Neural cell (in vitro differentiated cells): ENCODE results near the gene MCTP2. TPM values are rescaled to one million over a fixed set of nuclear protein-coding genes. Genes with fewer than 3 reads are reported as not detected.

Experiments
- H2AFZ ChIP-seq: fragments of 200-600, 300-800 bp; sonication (generic), shearing (Covaris generic); 2 replicates; pipeline ENCODE4 v1.6.0; 2014; ENCODE audit warnings: low read depth, mild to moderate bottlenecking, antibody characterized with exemption, low read length, moderate library complexity
- H3F3A ChIP-seq: fragments of 200-600 bp; shearing (Covaris generic); 2 replicates; pipeline ENCODE4 v1.6.1; 2016; ENCODE audit warnings: mild to moderate bottlenecking, moderate library complexity, mixed read lengths, antibody characterized with exemption, low read length; ENCODE audit not compliant: insufficient read depth, poor library complexity, severe bottlenecking
- H3K27ac ChIP-seq: fragments of 200-600, 300-800 bp; sonication (generic), shearing (Covaris generic); 2 replicates; pipeline ENCODE4 v1.5.1; 2014; ENCODE audit warnings: mild to moderate bottlenecking, low read length, moderate library complexity
- H3K27me3 ChIP-seq: fragments of 300-800, 200-600 bp; sonication (generic), shearing (Covaris generic); 2 replicates; pipeline ENCODE4 v1.6.0; 2014; ENCODE audit warnings: mild to moderate bottlenecking, low read depth, low read length, moderate library complexity; ENCODE audit not compliant: insufficient read depth
- H3K36me3 ChIP-seq: fragments of 300-800, 200-600 bp; sonication (generic), shearing (Covaris generic); 2 replicates; pipeline ENCODE4 v1.5.1; 2014; ENCODE audit warnings: mild to moderate bottlenecking, antibody characterized with exemption, low read length, moderate library complexity; ENCODE audit not compliant: insufficient read depth
- H3K4me2 ChIP-seq: fragments of 300-800, 200-600 bp; sonication (generic), shearing (Covaris generic); 2 replicates; pipeline ENCODE4 v1.6.0; 2014; ENCODE audit warnings: mild to moderate bottlenecking, low read length
- H3K4me3 ChIP-seq: fragments of 300-800, 200-600 bp; sonication (generic), shearing (Covaris generic); 2 replicates; pipeline ENCODE4 v1.5.1; 2014; ENCODE audit warnings: mild to moderate bottlenecking, low read length, moderate library complexity
- H3K79me2 ChIP-seq: fragments of 200-600 bp; shearing (Covaris generic); replicated peaks from 2 replicates; pipeline ENCODE4 v1.6.0; 2014; ENCODE audit warnings: mild to moderate bottlenecking, low read length, moderate library complexity; ENCODE audit not compliant: insufficient read depth
- H3K9ac ChIP-seq: fragments of 300-800, 200-600 bp; sonication (generic), shearing (Covaris generic); 2 replicates; pipeline ENCODE4 v1.6.1; 2016; ENCODE audit warnings: mild to moderate bottlenecking, low read length, mixed read lengths
- H3K9me2 ChIP-seq: fragments of 200-600 bp; shearing (Covaris generic); 2 replicates; pipeline ENCODE4 v1.6.1; 2016; ENCODE audit warnings: mild to moderate bottlenecking, low read length, mixed read lengths; ENCODE audit not compliant: insufficient read depth
- H3K9me3 ChIP-seq: fragments of 200-600, 300-800 bp; sonication (generic), shearing (Covaris generic); 2 replicates; pipeline ENCODE4 v1.6.1; 2016; ENCODE audit warnings: mild to moderate bottlenecking, mixed run types, low read length, moderate library complexity, mixed read lengths
- H4K20me1 ChIP-seq: fragments of 200-600 bp; shearing (Covaris generic); 2 replicates; pipeline ENCODE4 v1.6.1; 2016; ENCODE audit warnings: mild to moderate bottlenecking, mixed run types; ENCODE audit not compliant: insufficient read depth
- CTCF ChIP-seq: fragments of 450-650 bp; IDR thresholded peaks from 2 replicates; pipeline ENCODE4 v1.5.1; 2014; ENCODE audit warnings: antibody characterized with exemption, mild to moderate bottlenecking, moderate library complexity; ENCODE audit not compliant: poor library complexity, severe bottlenecking
- EP300 ChIP-seq: fragments of 450-650 bp; conservative IDR thresholded peaks from 2 replicates; pipeline ENCODE4 v1.6.1; 2014; ENCODE audit warnings: antibody characterized with exemption, mild to moderate bottlenecking, moderate library complexity; ENCODE audit not compliant: poor library complexity, severe bottlenecking
- EZH2 ChIP-seq: fragments of 200-600, 300-800 bp; shearing (Covaris generic), sonication (generic); IDR thresholded peaks from 2 replicates; pipeline ENCODE4 v1.6.1; 2014; ENCODE audit warnings: antibody characterized with exemption, low read length, borderline replicate concordance, mild to moderate bottlenecking; ENCODE audit not compliant: insufficient read depth, poor library complexity, severe bottlenecking
- MXI1 ChIP-seq: fragments of 450-650 bp; conservative IDR thresholded peaks from 2 replicates; pipeline ENCODE4 v1.6.1; 2014; ENCODE audit warnings: antibody characterized with exemption, mild to moderate bottlenecking; ENCODE audit not compliant: poor library complexity, severe bottlenecking
- POLR2AphosphoS5 ChIP-seq: IDR thresholded peaks from 2 replicates; pipeline ENCODE4 v1.6.1; 2012
- RAD21 ChIP-seq: fragments of 450-650 bp; conservative IDR thresholded peaks from 2 replicates; pipeline ENCODE4 v1.6.1; 2014; ENCODE audit warnings: antibody characterized with exemption, mild to moderate bottlenecking, moderate library complexity
- SMC3 ChIP-seq: fragments of 450-650 bp; conservative IDR thresholded peaks from 2 replicates; pipeline ENCODE4 v1.6.1; 2014; ENCODE audit warnings: antibody characterized with exemption, mild to moderate bottlenecking, moderate library complexity; ENCODE audit not compliant: poor library complexity
- TAF1 ChIP-seq: IDR thresholded peaks from 2 replicates; pipeline ENCODE4 v1.6.1; 2012; ENCODE audit warnings: low read depth
- polyA plus RNA-seq: library from polyadenylated mRNA; depleted of rRNA; stranded (reverse); fragments of >200 nt; gene quantifications from 2 replicates; pipeline ENCODE4 v1.2.3, GENCODE V29; 2014
- TF ChIP-seq, protein P1 (sequence below): IDR thresholded peaks from 2 replicates; pipeline ENCODE4 v1.6.1; 2012; ENCODE audit warnings: borderline replicate concordance

MCTP2 gene
- polyA plus RNA-seq, 1 donor from 2014 or later, result not detected

- no peak overlapping the region for H3K4me2 ChIP-seq
- no peaks in the 10 kb centered on the region for H3F3A ChIP-seq
- no peak overlapping the region for H3K9ac ChIP-seq
- H2AFZ ChIP-seq, result no peak overlapping the region
- H3K27me3 ChIP-seq, result peaks cover 3% of the 10 kb centered on the region
- H3K27ac ChIP-seq, result no peak overlapping the region
- no peaks in the 10 kb centered on the region for H4K20me1 ChIP-seq
- no peaks in the 10 kb centered on the region for H3K9me3 ChIP-seq
- no peaks in the 10 kb centered on the region for H3K36me3 ChIP-seq
- H3K4me3 ChIP-seq, result no peak overlapping the region
- H3K79me2 ChIP-seq, result no peaks in the 10 kb centered on the region
- no peak for TF ChIP-seq MXI1
- TF ChIP-seq EP300, result no peak
- no peak for TF ChIP-seq RAD21
- no peak for TF ChIP-seq SMC3
- no peak for TF ChIP-seq TAF1
- no peak for TF ChIP-seq EZH2
- TF ChIP-seq, protein P1, sequence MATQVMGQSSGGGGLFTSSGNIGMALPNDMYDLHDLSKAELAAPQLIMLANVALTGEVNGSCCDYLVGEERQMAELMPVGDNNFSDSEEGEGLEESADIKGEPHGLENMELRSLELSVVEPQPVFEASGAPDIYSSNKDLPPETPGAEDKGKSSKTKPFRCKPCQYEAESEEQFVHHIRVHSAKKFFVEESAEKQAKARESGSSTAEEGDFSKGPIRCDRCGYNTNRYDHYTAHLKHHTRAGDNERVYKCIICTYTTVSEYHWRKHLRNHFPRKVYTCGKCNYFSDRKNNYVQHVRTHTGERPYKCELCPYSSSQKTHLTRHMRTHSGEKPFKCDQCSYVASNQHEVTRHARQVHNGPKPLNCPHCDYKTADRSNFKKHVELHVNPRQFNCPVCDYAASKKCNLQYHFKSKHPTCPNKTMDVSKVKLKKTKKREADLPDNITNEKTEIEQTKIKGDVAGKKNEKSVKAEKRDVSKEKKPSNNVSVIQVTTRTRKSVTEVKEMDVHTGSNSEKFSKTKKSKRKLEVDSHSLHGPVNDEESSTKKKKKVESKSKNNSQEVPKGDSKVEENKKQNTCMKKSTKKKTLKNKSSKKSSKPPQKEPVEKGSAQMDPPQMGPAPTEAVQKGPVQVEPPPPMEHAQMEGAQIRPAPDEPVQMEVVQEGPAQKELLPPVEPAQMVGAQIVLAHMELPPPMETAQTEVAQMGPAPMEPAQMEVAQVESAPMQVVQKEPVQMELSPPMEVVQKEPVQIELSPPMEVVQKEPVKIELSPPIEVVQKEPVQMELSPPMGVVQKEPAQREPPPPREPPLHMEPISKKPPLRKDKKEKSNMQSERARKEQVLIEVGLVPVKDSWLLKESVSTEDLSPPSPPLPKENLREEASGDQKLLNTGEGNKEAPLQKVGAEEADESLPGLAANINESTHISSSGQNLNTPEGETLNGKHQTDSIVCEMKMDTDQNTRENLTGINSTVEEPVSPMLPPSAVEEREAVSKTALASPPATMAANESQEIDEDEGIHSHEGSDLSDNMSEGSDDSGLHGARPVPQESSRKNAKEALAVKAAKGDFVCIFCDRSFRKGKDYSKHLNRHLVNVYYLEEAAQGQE, result no peak
- no peak for TF ChIP-seq CTCF
- TF ChIP-seq POLR2AphosphoS5, result no peak
- H3K9me2 ChIP-seq, result no peaks in the 10 kb centered on the region
These were observed 207.8 kb downstream of the MCTP2 start for GRCh38 chr15:94439158-94439557.

DNA sequence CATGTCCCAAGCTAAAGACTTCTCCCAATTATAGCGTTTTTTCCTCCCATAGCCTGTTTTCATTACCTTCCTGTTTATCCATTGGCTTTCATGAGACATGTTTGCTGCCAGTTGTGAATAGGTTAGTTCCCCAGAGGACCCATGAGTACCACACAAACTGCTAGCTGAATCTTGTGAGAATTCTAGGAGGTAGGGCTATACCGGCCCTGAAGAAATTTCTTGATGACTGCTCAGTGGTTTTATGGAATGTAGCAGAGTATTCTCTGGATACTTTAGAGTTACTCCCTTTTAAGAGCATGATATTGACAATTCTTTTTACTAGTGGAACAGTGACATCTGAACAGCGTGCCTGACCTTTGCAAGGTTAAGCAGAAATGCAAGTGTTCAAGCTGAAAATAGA, 210.4 kb downstream of the MCTP2 start:
- Histone ChIP-seq H3K36me3 (no peaks in the 10 kb centered on the region), H3K9ac (no peak overlapping the region), H3K79me2 (no peaks in the 10 kb centered on the region), H4K20me1 (no peaks in the 10 kb centered on the region), H3K9me2 (no peaks in the 10 kb centered on the region), H3F3A (no peaks in the 10 kb centered on the region), H3K27me3 (peaks cover 3% of the 10 kb centered on the region), H3K9me3 (no peaks in the 10 kb centered on the region), H3K4me3 (no peak overlapping the region), H3K4me2 (no peak overlapping the region), H3K27ac (no peak overlapping the region), H2AFZ (no peak overlapping the region)
- TF ChIP-seq, protein P1, result no peak
- no peak for TF ChIP-seq TAF1
- TF ChIP-seq EZH2, result no peak
